ENCODE measurements around the gene TRIM44.

TRIM44 gene

GRCh38 chr11:35792846-35793192 lies 130.2 kb downstream of the TRIM44 start:
- DNase-seq = no peak

- no peak for DNase-seq
Measured at GRCh38 chr11:35794333-35794732, 131.8 kb downstream of the TRIM44 start.

- no peak for DNase-seq
Measured at GRCh38 chr11:35794850-35795249, 132.3 kb downstream of the TRIM44 start.

- DNase-seq = no peak
Measured at GRCh38 chr11:35796562-35796961, 134.0 kb downstream of the TRIM44 start.

- DNase-seq = no peak
Measured at GRCh38 chr11:35798423-35798822, 135.8 kb downstream of the TRIM44 start.

- DNase-seq = no peak
Measured at GRCh38 chr11:35798983-35799382, 136.4 kb downstream of the TRIM44 start.

GRCh38 chr11:35799655-35800054 lies 137.1 kb downstream of the TRIM44 start:
- DNase-seq = no peak

GRCh38 chr11:35800970-35801953 lies 138.7 kb downstream of the TRIM44 start:
- DNase-seq = no peak

GRCh38 chr11:35802221-35802620 lies 139.6 kb downstream of the TRIM44 start:
- no peak for DNase-seq

GRCh38 chr11:35802672-35803071 lies 140.1 kb downstream of the TRIM44 start:
- no peak for DNase-seq

- no peak for DNase-seq
Measured at GRCh38 chr11:35803115-35803514, 140.5 kb downstream of the TRIM44 start.

GRCh38 chr11:35804451-35805040 lies 142.0 kb downstream of the TRIM44 start:
- DNase-seq = no peak

- no peak for DNase-seq
Measured at GRCh38 chr11:35809561-35809960, 147.0 kb downstream of the TRIM44 start.

- no peak for DNase-seq
Measured at GRCh38 chr11:35810045-35810645, 147.6 kb downstream of the TRIM44 start.

GRCh38 chr11:35811783-35812182 lies 149.2 kb downstream of the TRIM44 start:
- DNase-seq = no peak

GRCh38 chr11:35812828-35813227 lies 150.3 kb downstream of the TRIM44 start:
- no peak for DNase-seq

GRCh38 chr11:35814081-35814695 lies 151.6 kb downstream of the TRIM44 start:
- DNase-seq = no peak

- DNase-seq = no peak
Measured at GRCh38 chr11:35814720-35815305, 152.2 kb downstream of the TRIM44 start.

- no peak for DNase-seq
Measured at GRCh38 chr11:35815556-35816315, 153.2 kb downstream of the TRIM44 start.

GRCh38 chr11:35820614-35821013 lies 158.0 kb downstream of the TRIM44 start:
- no peak for DNase-seq

- DNase-seq = no peak
Measured at GRCh38 chr11:35822815-35823495, 160.4 kb downstream of the TRIM44 start.

Measured in stimulated activated CD4-positive, alpha-beta T cell treated with anti-CD3 and anti-CD28 coated beads, Interleukin-2, amount 100 ng/mL, for 24 hours (primary cell).